ENCODE measurements around the gene CNTN1.
A peak's percentile ranks its signal among the peaks of the same experiment; 100 is the strongest.

The CNTN1 gene

GRCh38 chr12:40911676-40912075 is 219.4 kb downstream of the CNTN1 start:
- Histone ChIP-seq H3K4me1 (no peaks in the 10 kb centered on the region), H3K9me3 (no peaks in the 10 kb centered on the region), H3K36me3 (no peaks in the 10 kb centered on the region), H3K27me3 (no peaks in the 10 kb centered on the region), H3K4me3 (ENCODE audit: low read depth, low read length) (no peak overlapping the region)
- TF ChIP-seq CTCF (IDR thresholded peaks at IDR 0.05; ENCODE audit: low read depth, low read length): no peak
- no peak for DNase-seq

GRCh38 chr12:40915172-40915571 is 222.9 kb downstream of the CNTN1 start:
- no peak for DNase-seq
- no peaks in the 10 kb centered on the region for H3K9me3 ChIP-seq
- H3K4me1 ChIP-seq: no peaks in the 10 kb centered on the region
- H3K27me3 ChIP-seq: no peaks in the 10 kb centered on the region
- no peak for TF ChIP-seq CTCF (IDR thresholded peaks at IDR 0.05; ENCODE audit: low read depth, low read length)
- no peak overlapping the region for H3K4me3 ChIP-seq (ENCODE audit: low read depth, low read length)
- no peaks in the 10 kb centered on the region for H3K36me3 ChIP-seq

GRCh38 chr12:40917561-40917960 is 225.3 kb downstream of the CNTN1 start:
- H3K36me3 ChIP-seq: no peaks in the 10 kb centered on the region
- no peak for TF ChIP-seq CTCF (IDR thresholded peaks at IDR 0.05; ENCODE audit: low read depth, low read length)
- no peaks in the 10 kb centered on the region for H3K4me1 ChIP-seq
- DNase-seq: no peak
- no peaks in the 10 kb centered on the region for H3K27me3 ChIP-seq
- no peak overlapping the region for H3K4me3 ChIP-seq (ENCODE audit: low read depth, low read length)
- H3K9me3 ChIP-seq: no peaks in the 10 kb centered on the region

GRCh38 chr12:40921563-40922163 is 229.4 kb downstream of the CNTN1 start:
- Histone ChIP-seq H3K4me1 (no peaks in the 10 kb centered on the region), H3K36me3 (no peaks in the 10 kb centered on the region), H3K9me3 (no peaks in the 10 kb centered on the region), H3K27me3 (no peaks in the 10 kb centered on the region), H3K4me3 (ENCODE audit: low read depth, low read length) (no peak overlapping the region)
- no peak for DNase-seq
- peak; percentile 62 for TF ChIP-seq CTCF (IDR thresholded peaks at IDR 0.05; ENCODE audit: low read depth, low read length)

- no peaks in the 10 kb centered on the region for H3K36me3 ChIP-seq
- H3K9me3 ChIP-seq: no peaks in the 10 kb centered on the region
- no peaks in the 10 kb centered on the region for H3K27me3 ChIP-seq
- H3K4me1 ChIP-seq: no peaks in the 10 kb centered on the region
- TF ChIP-seq CTCF (IDR thresholded peaks at IDR 0.05; ENCODE audit: low read depth, low read length): no peak
- DNase-seq: no peak
- H3K4me3 ChIP-seq (ENCODE audit: low read depth, low read length): no peak overlapping the region
Observed at GRCh38 chr12:40937891-40938290, 245.7 kb downstream of the CNTN1 start.

GRCh38 chr12:40942326-40942725 is 250.1 kb downstream of the CNTN1 start:
- TF ChIP-seq CTCF (IDR thresholded peaks at IDR 0.05; ENCODE audit: low read depth, low read length): no peak
- H3K4me3 ChIP-seq (ENCODE audit: low read depth, low read length): no peak overlapping the region
- no peak for DNase-seq
- no peaks in the 10 kb centered on the region for H3K27me3 ChIP-seq
- no peaks in the 10 kb centered on the region for H3K9me3 ChIP-seq
- no peaks in the 10 kb centered on the region for H3K4me1 ChIP-seq
- no peaks in the 10 kb centered on the region for H3K36me3 ChIP-seq
